Muscle layer of colon (tissue), 2 donors: ENCODE results near the gene ALPL.
"Not testable (repeated sequence)": the region's sequence is repeated elsewhere in the genome, so short reads cannot be mapped to it uniquely, and the experiment has no call there.

Experiments
- H3K27ac ChIP-seq: one replicate; pipeline ENCODE4 v1.7.0; 2013; ENCODE audit warnings: low read depth, mild to moderate bottlenecking, low read length, moderate library complexity
- H3K27me3 ChIP-seq, 2 donors: one replicate each; pipeline ENCODE4 v1.7.0; 2013; ENCODE audit warnings: low read length in 2 of 2, mild to moderate bottlenecking in 2 of 2; ENCODE audit not compliant: insufficient read depth in 2 of 2, control insufficient read depth in 1 of 2
- H3K36me3 ChIP-seq: one replicate; pipeline ENCODE4 v1.7.0; 2013; ENCODE audit warnings: mild to moderate bottlenecking, low read length; ENCODE audit not compliant: insufficient read depth
- H3K4me1 ChIP-seq: one replicate; pipeline ENCODE4 v1.7.0; 2013; ENCODE audit warnings: mild to moderate bottlenecking, low read length; ENCODE audit not compliant: insufficient read depth
- H3K4me3 ChIP-seq, 2 donors: one replicate each; pipeline ENCODE4 v1.7.0; 2013; ENCODE audit warnings: low read length in 2 of 2, low read depth in 1 of 2, mild to moderate bottlenecking in 1 of 2, moderate library complexity in 1 of 2
- H3K9ac ChIP-seq: one replicate; pipeline ENCODE4 v1.7.0; 2013; ENCODE audit warnings: low read length
- H3K9me3 ChIP-seq: one replicate; pipeline ENCODE4 v1.7.0; 2013; ENCODE audit warnings: mild to moderate bottlenecking, low read length
- donor health status: abdominal sarcoma.
- donor health status: Adenocarcinoma of cecum.

The ALPL gene

GRCh38 chr1:21564521-21565095 lies 55.4 kb downstream of the ALPL start:
- Histone ChIP-seq H3K27ac (no peak overlapping the region), H3K4me3 (no peak overlapping the region), H3K4me1 (no peaks in the 10 kb centered on the region), H3K9me3 (no peaks in the 10 kb centered on the region), H3K9ac (no peak overlapping the region), H3K36me3 (no peaks in the 10 kb centered on the region), H3K27me3 (peaks cover 0 to 4% of the 10 kb centered on the region in 2 donors)

GRCh38 chr1:21565285-21565684 lies 56.1 kb downstream of the ALPL start:
- no peak overlapping the region for H3K9ac ChIP-seq
- H3K27me3 ChIP-seq: peaks cover 0 to 4% of the 10 kb centered on the region in 2 donors
- H3K4me3 ChIP-seq: no peak overlapping the region
- H3K9me3 ChIP-seq: no peaks in the 10 kb centered on the region
- H3K27ac ChIP-seq: no peak overlapping the region
- H3K36me3 ChIP-seq: no peaks in the 10 kb centered on the region
- H3K4me1 ChIP-seq: no peaks in the 10 kb centered on the region

DNA sequence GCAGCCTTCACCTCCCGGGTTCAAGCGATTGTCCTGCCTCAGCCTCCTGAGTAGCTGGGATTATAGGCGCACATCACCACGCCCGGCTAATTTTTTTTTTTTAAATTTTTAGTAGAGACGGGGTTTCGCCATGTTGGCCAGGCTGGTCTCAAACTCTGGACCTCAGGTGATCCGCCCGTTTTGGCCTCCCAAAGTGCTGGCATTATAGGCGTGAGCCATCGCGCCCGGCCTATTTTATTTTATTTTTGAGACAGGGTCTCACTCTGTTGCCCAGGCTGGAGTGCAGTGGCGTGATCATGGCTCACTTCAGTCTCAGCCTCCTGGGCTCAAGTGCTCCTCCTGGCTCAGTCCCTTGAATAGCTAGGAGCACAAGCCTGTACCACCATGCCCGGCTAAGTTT lies 57.1 kb downstream of the ALPL start:
- H3K9ac ChIP-seq, H3K36me3 ChIP-seq, H3K9me3 ChIP-seq, H3K27me3 ChIP-seq, H3K4me1 ChIP-seq, H3K27ac ChIP-seq, H3K4me3 ChIP-seq: not testable (repeated sequence)

- Histone ChIP-seq H3K4me1 (no peaks in the 10 kb centered on the region), H3K27ac (no peak overlapping the region), H3K9ac (no peak overlapping the region), H3K4me3 (no peak overlapping the region), H3K9me3 (no peaks in the 10 kb centered on the region), H3K36me3 (no peaks in the 10 kb centered on the region), H3K27me3 (peaks cover 0 to 4% of the 10 kb centered on the region in 2 donors)
These were observed 58.2 kb downstream of the ALPL start for GRCh38 chr1:21567241-21568005.

DNA sequence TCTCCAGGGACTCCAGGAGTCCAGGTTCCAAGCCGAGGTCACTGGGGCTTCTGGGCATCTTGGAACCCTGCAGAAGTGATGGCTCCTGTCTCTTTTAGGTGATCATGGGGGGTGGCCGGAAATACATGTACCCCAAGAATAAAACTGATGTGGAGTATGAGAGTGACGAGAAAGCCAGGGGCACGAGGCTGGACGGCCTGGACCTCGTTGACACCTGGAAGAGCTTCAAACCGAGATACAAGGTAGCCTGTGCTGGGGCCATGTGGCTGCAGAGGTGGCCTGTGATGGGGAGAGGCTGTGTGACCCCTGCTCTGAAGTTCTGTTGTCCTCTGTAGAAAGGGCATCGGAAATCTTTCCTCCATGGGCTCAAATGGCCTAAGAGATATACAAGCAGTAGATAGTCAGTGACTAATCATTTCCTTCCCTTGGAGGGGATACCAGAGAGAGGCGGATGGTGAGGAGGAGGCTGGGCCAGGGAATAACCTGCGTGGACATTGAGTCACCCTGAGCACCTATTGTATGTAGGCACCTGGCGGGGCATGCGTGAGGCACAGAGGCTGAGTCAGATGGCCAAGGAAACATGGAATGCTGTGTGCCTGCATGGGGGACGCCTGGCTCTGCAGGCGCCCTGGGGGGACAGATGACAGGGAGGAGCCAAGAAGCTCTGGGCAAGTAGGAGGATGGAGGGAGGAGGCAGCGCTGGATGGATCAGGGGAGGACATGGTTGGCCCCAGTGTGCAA lies 59.0 kb downstream of the ALPL start:
- Histone ChIP-seq H3K4me1 (no peaks in the 10 kb centered on the region), H3K36me3 (no peaks in the 10 kb centered on the region), H3K27ac (no peak overlapping the region)

GRCh38 chr1:21568809-21569385 lies 59.7 kb downstream of the ALPL start:
- Histone ChIP-seq H3K36me3 (no peaks in the 10 kb centered on the region), H3K9ac (no peak overlapping the region), H3K9me3 (no peaks in the 10 kb centered on the region), H3K4me1 (peaks cover 3% of the 10 kb centered on the region), H3K27ac (no peak overlapping the region), H3K4me3 (no peak overlapping the region), H3K27me3 (peaks cover 0 to 4% of the 10 kb centered on the region in 2 donors)

More for the DNA sequence above, 59.0 kb downstream of the ALPL start:
- H3K9me3 ChIP-seq: no peaks in the 10 kb centered on the region
- H3K9ac ChIP-seq: no peak overlapping the region
- H3K27me3 ChIP-seq: peaks cover 0 to 4% of the 10 kb centered on the region in 2 donors
- H3K4me3 ChIP-seq: no peak overlapping the region

- Histone ChIP-seq H3K36me3 (no peaks in the 10 kb centered on the region), H3K4me3 (no peak overlapping the region), H3K27me3 (peaks cover 0 to 4% of the 10 kb centered on the region in 2 donors), H3K9ac (no peak overlapping the region), H3K4me1 (peaks cover 14% of the 10 kb centered on the region), H3K9me3 (no peaks in the 10 kb centered on the region), H3K27ac (no peak overlapping the region)
These were observed 60.8 kb downstream of the ALPL start for GRCh38 chr1:21569820-21570527.

- Histone ChIP-seq H3K9me3 (no peaks in the 10 kb centered on the region), H3K4me1 (peaks cover 14% of the 10 kb centered on the region), H3K27ac (no peak overlapping the region)
These were observed 61.3 kb downstream of the ALPL start for GRCh38 chr1:21570528-21570875.

GRCh38 chr1:21570885-21571284 lies 61.7 kb downstream of the ALPL start:
- no peaks in the 10 kb centered on the region for H3K36me3 ChIP-seq
- H3K4me1 ChIP-seq: peaks cover 14% of the 10 kb centered on the region
- H3K9ac ChIP-seq: no peak overlapping the region
- no peaks in the 10 kb centered on the region for H3K9me3 ChIP-seq
- no peak overlapping the region for H3K4me3 ChIP-seq
- peaks cover 0 to 4% of the 10 kb centered on the region in 2 donors for H3K27me3 ChIP-seq
- H3K27ac ChIP-seq: no peak overlapping the region

More at GRCh38 chr1:21570528-21570875, 61.3 kb downstream of the ALPL start:
- Histone ChIP-seq H3K4me3 (no peak overlapping the region), H3K36me3 (no peaks in the 10 kb centered on the region), H3K9ac (no peak overlapping the region), H3K27me3 (peaks cover 0 to 4% of the 10 kb centered on the region in 2 donors)

GRCh38 chr1:21572221-21572620 lies 63.0 kb downstream of the ALPL start:
- H3K4me3 ChIP-seq: no peak overlapping the region
- H3K36me3 ChIP-seq: no peaks in the 10 kb centered on the region
- no peaks in the 10 kb centered on the region for H3K9me3 ChIP-seq

More at GRCh38 chr1:21572221-21572620, 63.0 kb downstream of the ALPL start:
- H3K27me3 ChIP-seq: peaks cover 0 to 4% of the 10 kb centered on the region in 2 donors
- H3K9ac ChIP-seq: no peak overlapping the region
- H3K4me1 ChIP-seq: peaks cover 14% of the 10 kb centered on the region
- H3K27ac ChIP-seq: no peak overlapping the region
